Measurements from ENCODE around the gene GSK3A. TPM values are rescaled to one million over a fixed set of nuclear protein-coding genes. Genes with fewer than 3 reads are reported as not detected.

The GSK3A gene
- total and polyA plus RNA-seq, 4 donors, result 23.7 to 147 (median 86.4) TPM

Other genes with a start within 250 kb of the GSK3A start
- gene ATP1A3, start 248.4 kb downstream of the GSK3A start, total RNA-seq, result 100 to 1,000 TPM in 1 of 2 donors, 10 to 100 TPM in 1; 85.0 to 434 TPM
- gene ATP1A3, start 248.4 kb downstream of the GSK3A start, polyA plus RNA-seq (ENCODE audit: insufficient read length in 2 of 2), result 100 to 1,000 TPM; 643 to 704 TPM
- gene GRIK5, start 172.4 kb downstream of the GSK3A start, total RNA-seq, result 10 to 100 TPM; 13.1 to 21.6 TPM
- 10 to 100 TPM; 74.8 to 83.2 TPM for gene GRIK5, start 172.4 kb downstream of the GSK3A start, polyA plus RNA-seq (ENCODE audit: insufficient read length in 2 of 2)
- 10 to 100 TPM in 1 of 2 donors, 1 to 10 TPM in 1; 7.6 to 10.7 TPM for gene ZNF574, start 166.4 kb downstream of the GSK3A start, total RNA-seq
- 10 to 100 TPM; 17.2 to 19.4 TPM for gene ZNF574, start 166.4 kb downstream of the GSK3A start, polyA plus RNA-seq (ENCODE audit: insufficient read length in 2 of 2)
- 1 to 10 TPM; 1.2 to 2.9 TPM for gene POU2F2, start 110.2 kb downstream of the GSK3A start, total RNA-seq
- gene POU2F2, start 110.2 kb downstream of the GSK3A start, polyA plus RNA-seq (ENCODE audit: insufficient read length in 2 of 2), result 10 to 100 TPM; 17.9 to 20.6 TPM
- 10 to 100 TPM; 21.5 to 24.0 TPM for gene DEDD2, start 24.9 kb downstream of the GSK3A start, total RNA-seq
- 10 to 100 TPM; 27.8 to 30.2 TPM for gene DEDD2, start 24.9 kb downstream of the GSK3A start, polyA plus RNA-seq (ENCODE audit: insufficient read length in 2 of 2)
- 1 to 10 TPM; 4.6 to 6.6 TPM for gene ZNF526, start 22.3 kb downstream of the GSK3A start, total RNA-seq
- 1 to 10 TPM; 5.4 to 7.1 TPM for gene ZNF526, start 22.3 kb downstream of the GSK3A start, polyA plus RNA-seq (ENCODE audit: insufficient read length in 2 of 2)
- gene ERF, start 12.5 kb upstream of the GSK3A start, total RNA-seq, result 10 to 100 TPM; 16.1 to 25.0 TPM
- gene ERF, start 12.5 kb upstream of the GSK3A start, polyA plus RNA-seq (ENCODE audit: insufficient read length in 2 of 2), result 10 to 100 TPM; 50.0 to 57.2 TPM
- gene CIC, start 26.6 kb upstream of the GSK3A start, total RNA-seq, result 10 to 100 TPM; 21.0 to 28.1 TPM
- 10 to 100 TPM; 87.8 to 91.1 TPM for gene CIC, start 26.6 kb upstream of the GSK3A start, polyA plus RNA-seq (ENCODE audit: insufficient read length in 2 of 2)
- gene PRR19, start 59.5 kb upstream of the GSK3A start, total RNA-seq, result 1 to 10 TPM in 1 of 2 donors, under 1 TPM in 1; 0.30 to 1.5 TPM
- 1 to 10 TPM; 6.4 to 6.9 TPM for gene PRR19, start 59.5 kb upstream of the GSK3A start, polyA plus RNA-seq (ENCODE audit: insufficient read length in 2 of 2)
- gene PAFAH1B3, start 60.0 kb upstream of the GSK3A start, total RNA-seq, result 10 to 100 TPM; 48.2 to 90.4 TPM
- 100 to 1,000 TPM; 164 to 174 TPM for gene PAFAH1B3, start 60.0 kb upstream of the GSK3A start, polyA plus RNA-seq (ENCODE audit: insufficient read length in 2 of 2)
- gene TMEM145, start 70.7 kb upstream of the GSK3A start, total RNA-seq, result 10 to 100 TPM; 11.5 to 40.9 TPM
- gene TMEM145, start 70.7 kb upstream of the GSK3A start, polyA plus RNA-seq (ENCODE audit: insufficient read length in 2 of 2), result 100 to 1,000 TPM in 1 of 2 donors, 10 to 100 TPM in 1; 97.1 to 119 TPM
- 10 to 100 TPM; 35.2 to 44.0 TPM for gene MEGF8, start 83.0 kb upstream of the GSK3A start, total RNA-seq
- 10 to 100 TPM; 84.5 to 93.3 TPM for gene MEGF8, start 83.0 kb upstream of the GSK3A start, polyA plus RNA-seq (ENCODE audit: insufficient read length in 2 of 2)
- 1 to 10 TPM in 1 of 2 donors, under 1 TPM in 1; 0.50 to 1.2 TPM for gene CNFN, start 147.7 kb upstream of the GSK3A start, total RNA-seq
- 1 to 10 TPM; 2.9 to 3.1 TPM for gene CNFN, start 147.7 kb upstream of the GSK3A start, polyA plus RNA-seq (ENCODE audit: insufficient read length in 2 of 2)
- gene LIPE, start 184.8 kb upstream of the GSK3A start, total RNA-seq, result 10 to 100 TPM in 1 of 2 donors, 1 to 10 TPM in 1; 6.7 to 10.8 TPM
- 10 to 100 TPM; 29.4 to 34.2 TPM for gene LIPE, start 184.8 kb upstream of the GSK3A start, polyA plus RNA-seq (ENCODE audit: insufficient read length in 2 of 2)
- not detected for gene CXCL17, start 200.3 kb upstream of the GSK3A start, total RNA-seq
- gene CXCL17, start 200.3 kb upstream of the GSK3A start, polyA plus RNA-seq (ENCODE audit: insufficient read length in 2 of 2), result under 1 TPM in 1 of 2 donors, not detected in 1; 0.18 TPM

Data from spinal cord (tissue), 4 donors.